Left renal pelvis (tissue), 4 donors: Measurements from ENCODE around the gene ATP2A2. TPM values are rescaled to one million over a fixed set of nuclear protein-coding genes. Genes with fewer than 3 reads are reported as not detected.
A peak's percentile ranks its signal among the peaks of the same experiment; 100 is the strongest.
"Not testable (repeated sequence)": the region's sequence is repeated elsewhere in the genome, so short reads cannot be mapped to it uniquely, and the experiment has no call there.

ENCODE experiments used
- DNase-seq, 4 donors: peaks; one replicate each; pipeline ENCODE4 v3.0.0-alpha.2; 2013; ENCODE audit warnings: low read depth in 4 of 4, low spot score in 3 of 4
- polyA plus RNA-seq, 4 donors: library from polyadenylated mRNA; unstranded; fragments of 120-200 nt; gene quantifications; one replicate each; pipeline ENCODE4 v1.2.1, GENCODE V29; 2013; ENCODE audit not compliant: insufficient read length in 4 of 4

The ATP2A2 gene
- polyA plus RNA-seq: 100 to 1,000 TPM; 114 to 176 (median 150) TPM

DNA sequence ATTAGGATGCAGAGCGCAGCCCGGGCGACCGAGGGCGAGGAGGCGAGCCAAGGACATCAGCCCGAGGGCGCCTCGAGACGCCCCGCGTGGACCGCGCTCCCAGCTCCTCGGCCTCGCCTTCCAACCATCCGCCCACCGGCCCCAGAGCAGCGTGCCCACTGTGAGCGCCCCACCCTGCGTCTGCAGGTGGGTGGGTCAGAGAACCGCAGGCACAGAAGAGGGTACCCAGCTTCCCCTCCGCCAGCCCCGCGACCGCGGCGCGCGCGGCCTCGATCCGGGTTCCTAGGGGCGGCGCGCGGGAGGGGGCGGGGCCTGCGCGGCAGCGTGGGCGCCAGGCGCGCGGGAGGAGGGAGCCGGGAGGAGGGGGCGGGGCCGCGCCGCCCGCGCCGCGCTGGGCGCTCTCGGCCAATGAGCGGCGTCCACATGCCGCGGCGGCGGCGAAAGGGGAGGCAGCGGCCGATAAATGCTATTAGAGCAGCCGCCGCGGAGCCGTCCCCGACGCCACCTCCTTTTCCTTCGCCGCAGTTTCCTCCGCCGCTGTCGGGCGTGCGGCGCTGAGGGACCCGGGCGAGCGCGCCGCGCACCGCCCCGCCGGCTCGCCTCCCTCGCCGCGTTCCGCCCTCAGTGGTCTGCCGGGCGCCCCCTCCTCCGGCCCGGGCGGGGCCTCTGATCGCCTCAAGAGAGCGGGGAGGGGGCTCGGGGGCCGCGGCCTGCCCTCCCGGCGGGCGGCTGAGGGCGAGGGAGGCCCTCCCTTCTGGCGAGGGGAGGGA lies at the start of gene ATP2A2:
ATP2A2 (plus strand) TSS at position 469 of the 770 bp plus-strand sequence. CDS start 543 bp downstream, outside the sequence.
- peak in 3 of 4 donors; percentile 82 to 88 (median 84) for DNase-seq

DNA sequence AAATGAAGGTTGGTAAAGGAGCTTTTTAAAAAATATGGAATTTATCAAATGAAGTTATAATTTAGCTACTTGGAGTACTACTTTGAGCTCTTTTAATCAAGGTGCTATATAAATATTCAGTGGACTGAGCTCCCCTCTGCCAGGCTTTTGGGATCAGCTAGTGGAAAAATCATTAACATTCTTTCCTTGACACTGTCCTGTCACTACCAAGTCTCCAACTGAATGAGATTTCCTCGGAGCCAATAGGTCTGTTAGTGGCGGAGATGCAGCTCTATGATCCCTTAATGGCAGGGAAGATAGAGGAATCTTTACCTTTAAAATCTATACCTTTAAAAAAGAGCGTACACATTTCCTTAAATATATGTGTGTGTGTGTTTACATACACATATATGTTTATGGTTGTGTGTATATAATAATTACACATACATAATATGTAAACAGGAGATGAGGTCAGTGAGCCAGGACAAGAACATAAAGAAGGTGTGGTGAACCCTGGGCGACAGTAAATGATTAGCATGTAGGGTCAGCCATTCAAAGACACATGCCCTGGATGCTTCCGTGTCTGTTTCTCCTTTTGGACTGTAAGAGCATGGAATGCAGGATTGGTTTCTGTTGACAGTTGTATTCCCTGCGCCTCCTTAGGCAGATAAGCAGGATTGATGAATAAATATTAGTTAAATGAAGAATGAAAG lies 47.7 kb upstream of the ATP2A2 start:
- DNase-seq: no peak

DNA sequence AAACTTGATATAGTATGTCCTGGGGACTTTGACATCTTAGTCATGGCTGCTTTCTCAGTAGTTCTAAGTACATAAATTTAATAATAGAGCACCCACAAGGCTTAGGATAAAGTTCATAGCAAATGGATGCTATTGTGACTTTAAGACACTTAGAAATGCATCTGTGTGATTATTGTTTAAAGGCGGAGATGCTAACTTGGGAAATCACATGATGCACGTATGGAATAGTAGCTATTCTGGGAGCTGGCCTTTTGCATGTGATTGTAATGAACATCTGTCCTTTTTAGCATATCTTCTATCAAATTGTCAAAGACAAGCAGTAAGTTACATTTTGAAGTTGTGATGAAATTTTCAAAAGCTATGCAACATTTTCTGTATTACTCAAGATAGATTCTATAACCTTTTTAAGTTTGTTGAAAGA lies 46.7 kb upstream of the ATP2A2 start:
- no peak for DNase-seq

GRCh38 chr12:110234755-110235154 lies 46.3 kb upstream of the ATP2A2 start:
- DNase-seq: no peak

GRCh38 chr12:110235383-110235782 lies 45.7 kb upstream of the ATP2A2 start:
- DNase-seq: no peak

DNA sequence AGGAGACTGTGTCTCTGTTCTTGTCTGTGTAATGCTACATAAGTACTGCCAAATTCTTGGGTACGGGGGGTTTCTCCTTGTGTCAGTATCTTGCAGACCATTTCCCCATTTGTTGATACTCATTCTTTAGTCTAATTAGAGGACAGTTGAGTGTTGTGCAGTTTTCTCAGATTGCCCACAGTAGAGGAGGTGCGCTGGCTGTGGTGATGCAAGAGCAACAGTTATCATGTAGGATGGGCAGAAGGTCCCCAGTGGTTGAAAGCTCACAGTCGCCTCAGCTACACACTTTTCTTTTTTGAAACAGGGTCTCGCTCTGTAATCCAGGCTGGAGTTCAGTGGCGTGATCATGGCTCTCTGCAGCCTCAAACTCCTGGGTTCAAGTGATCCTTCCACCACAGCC lies 37.8 kb upstream of the ATP2A2 start:
- DNase-seq: no peak

DNA sequence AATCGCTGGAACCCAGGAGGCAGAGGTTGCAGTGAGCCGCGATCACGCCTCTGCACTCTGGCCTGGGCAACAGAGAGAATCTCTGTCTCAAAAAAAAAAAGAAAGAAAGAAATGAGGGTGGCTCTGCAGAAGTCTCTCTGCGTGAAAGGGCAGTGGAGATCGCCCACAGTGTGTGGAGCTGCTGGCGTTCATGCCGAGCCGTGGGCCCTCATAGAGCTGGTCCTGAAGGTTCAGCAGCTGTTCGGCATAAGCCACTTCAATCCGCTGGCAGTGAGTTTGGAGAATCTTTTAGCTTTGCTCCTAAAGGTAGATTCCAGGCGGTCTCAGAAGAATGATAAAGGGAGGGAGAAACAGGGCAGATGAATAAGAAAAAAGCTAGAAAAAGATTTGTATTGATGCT lies 36.7 kb upstream of the ATP2A2 start:
- no peak for DNase-seq

GRCh38 chr12:110244829-110245228 lies 36.2 kb upstream of the ATP2A2 start:
- DNase-seq: no peak

DNA sequence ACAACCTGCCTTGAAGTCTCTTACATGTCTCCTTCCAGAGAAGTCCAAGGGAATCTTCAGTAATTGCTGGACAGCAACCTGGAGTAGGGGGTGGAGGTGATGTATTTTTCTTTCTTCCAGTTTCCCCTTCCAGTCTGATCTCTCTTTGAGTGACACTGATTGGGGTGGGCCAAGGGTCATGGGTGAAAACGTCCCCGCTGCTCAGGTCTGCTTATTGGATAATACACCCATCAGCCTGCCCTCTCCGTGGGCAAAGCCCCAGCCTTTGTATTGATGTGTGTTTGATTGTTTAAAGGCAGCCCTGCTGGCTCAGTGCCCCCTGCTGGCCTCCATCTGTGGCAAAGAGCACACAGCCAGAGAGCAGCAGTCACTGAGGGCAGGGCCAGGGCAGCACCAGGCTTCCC lies 35.7 kb upstream of the ATP2A2 start:
- no peak for DNase-seq

DNA sequence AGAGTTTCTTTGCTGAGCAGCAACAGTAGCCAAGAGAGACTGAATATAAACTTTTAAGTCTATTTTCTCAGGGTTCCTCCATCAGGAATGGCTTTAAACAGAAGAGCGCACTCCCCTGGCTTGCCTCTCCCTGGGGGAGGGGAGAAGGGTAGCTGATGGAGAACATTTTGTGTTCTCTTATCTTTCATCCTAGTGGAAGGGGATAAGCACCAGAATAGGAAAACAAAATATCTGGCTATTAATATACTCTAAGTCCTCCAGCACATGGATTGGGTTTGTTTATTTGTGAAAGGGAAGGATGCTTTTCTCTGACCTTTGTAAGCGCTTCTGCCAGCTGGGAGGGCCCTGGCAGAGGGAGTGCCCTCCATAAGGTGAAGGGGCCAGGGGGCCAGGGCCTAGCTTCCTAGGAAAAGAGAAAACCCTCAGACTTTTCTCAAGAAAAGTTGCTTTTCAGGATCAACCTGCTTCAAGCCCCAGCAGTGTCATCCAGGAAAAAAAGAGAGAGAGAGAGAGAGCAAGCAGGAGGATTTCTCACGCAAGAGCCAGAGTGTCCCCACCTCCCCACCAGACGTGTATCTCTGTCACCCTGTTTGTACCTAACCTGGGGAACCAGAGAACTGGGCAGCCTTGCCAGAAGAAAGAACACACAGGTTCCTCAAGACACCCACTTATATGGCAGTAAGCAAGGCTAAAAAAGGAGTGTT lies 34.3 kb upstream of the ATP2A2 start:
- no peak for DNase-seq

GRCh38 chr12:110247340-110248095 lies 33.5 kb upstream of the ATP2A2 start:
- no peak for DNase-seq

DNA sequence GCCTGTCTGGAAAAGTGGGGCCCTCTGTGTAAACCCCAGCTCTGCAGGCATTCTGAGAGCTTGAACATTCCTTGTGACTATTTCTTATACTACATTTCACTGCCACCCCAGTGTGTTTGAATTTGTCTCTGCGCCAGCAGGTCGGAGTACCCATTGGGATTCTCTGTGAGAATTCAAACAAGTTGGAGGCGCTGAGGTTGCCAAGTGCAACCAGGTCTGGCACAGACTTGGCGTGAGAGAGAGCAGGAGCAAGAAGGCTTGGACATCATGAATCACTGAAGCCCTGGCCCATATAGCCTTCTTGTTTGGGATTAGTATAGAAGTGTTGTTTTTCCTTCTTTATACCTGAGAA lies 33.0 kb upstream of the ATP2A2 start:
- no peak for DNase-seq

GRCh38 chr12:110249105-110249504 lies 31.9 kb upstream of the ATP2A2 start:
- no peak for DNase-seq

DNA sequence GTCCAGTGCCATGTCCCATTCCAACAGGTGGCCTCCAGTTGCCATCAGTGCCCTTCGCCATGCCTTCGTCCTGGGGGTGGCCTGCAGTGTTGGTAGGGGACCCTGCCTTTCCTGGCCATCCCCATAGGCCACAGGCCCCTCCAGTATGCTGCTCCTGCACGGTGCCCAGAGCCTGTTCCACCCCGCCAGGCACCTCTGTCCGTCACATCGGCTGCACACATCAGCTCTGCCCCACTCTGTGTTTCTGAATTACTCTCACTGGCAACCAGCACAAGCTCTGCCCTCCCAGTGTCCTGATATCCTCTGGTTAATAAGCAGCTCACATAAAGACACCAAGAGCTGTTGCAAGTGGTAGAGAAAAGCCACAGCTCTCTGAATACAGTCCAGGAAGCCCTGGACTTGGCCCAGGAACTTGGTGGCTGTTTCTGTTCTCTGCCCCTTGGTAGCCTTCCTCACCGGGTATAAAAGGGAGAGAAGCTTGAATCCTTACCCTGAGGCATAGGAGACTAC lies 31.3 kb upstream of the ATP2A2 start:
- DNase-seq: no peak

DNA sequence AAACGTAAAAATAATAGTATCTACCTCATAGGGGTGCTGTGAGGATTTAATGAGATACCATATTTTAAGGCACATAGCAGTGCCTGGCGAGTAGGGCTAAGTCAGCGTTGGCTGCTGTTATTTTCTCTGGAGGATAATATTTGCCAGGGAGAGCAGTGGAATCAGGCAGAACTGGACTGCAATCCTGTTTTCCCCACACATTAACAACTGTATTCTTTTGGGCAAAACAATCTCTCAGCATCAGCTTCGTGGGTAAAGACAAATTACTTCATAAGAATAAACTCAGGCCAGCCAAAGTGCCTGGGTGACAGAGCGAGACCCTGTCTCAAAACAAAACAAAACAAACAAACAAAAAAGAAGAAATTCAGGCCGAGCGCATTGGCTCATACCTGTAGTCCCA lies 29.7 kb upstream of the ATP2A2 start:
- DNase-seq: no peak

GRCh38 chr12:110252716-110253115 lies 28.3 kb upstream of the ATP2A2 start:
- no peak for DNase-seq

- no peak for DNase-seq
These were observed 27.9 kb upstream of the ATP2A2 start for GRCh38 chr12:110253176-110253575.

GRCh38 chr12:110254971-110255540 lies 26.0 kb upstream of the ATP2A2 start:
- no peak for DNase-seq

DNA sequence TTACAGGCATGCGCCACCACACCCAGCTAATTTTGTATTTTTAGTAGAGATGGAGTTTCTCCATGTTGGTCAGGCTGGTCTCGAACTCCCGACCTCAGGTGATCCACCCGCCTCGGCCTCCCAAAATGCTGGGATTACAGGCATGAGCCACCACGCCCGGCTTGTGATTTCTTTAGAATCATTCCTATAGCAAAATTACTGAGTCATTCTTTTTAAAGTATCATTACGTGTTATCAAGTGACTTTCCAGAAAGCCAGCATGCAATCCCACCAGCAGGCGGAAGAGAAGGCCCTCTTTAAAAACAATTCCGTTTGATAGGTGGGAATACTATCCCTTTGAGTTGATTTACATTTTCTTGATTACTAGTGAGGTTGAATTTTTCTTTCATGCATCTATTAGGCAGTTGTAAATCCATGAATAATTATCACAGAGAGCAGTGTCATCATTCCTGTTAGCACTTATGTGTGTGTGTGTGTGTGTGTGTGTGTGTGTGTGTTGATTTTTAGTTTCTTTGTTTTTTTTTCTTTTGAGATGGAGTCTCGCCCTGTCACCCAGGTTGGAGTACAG lies 25.1 kb upstream of the ATP2A2 start:
- not testable (repeated sequence) for DNase-seq
